Measurements from ENCODE around the gene CYTH3. TPM values are rescaled to one million over a fixed set of nuclear protein-coding genes. Genes with fewer than 3 reads are reported as not detected.
"Not testable (repeated sequence)": the region's sequence is repeated elsewhere in the genome, so short reads cannot be mapped to it uniquely, and the experiment has no call there.

Gene CYTH3
- total RNA-seq, 1 experiment from 2014 or later = 18.4 TPM

- DNase-seq (ENCODE audit: low read depth) = no peak
These were observed 73.5 kb downstream of the CYTH3 start for GRCh38 chr7:6198689-6199595.

- no peak for DNase-seq (ENCODE audit: low read depth)
These were observed 74.4 kb downstream of the CYTH3 start for GRCh38 chr7:6197801-6198551.

- no peak for DNase-seq (ENCODE audit: low read depth)
These were observed 78.7 kb downstream of the CYTH3 start for GRCh38 chr7:6193709-6194108.

GRCh38 chr7:6190563-6190962, 81.9 kb downstream of the CYTH3 start:
- not testable (repeated sequence) for DNase-seq (ENCODE audit: low read depth)

DNA sequence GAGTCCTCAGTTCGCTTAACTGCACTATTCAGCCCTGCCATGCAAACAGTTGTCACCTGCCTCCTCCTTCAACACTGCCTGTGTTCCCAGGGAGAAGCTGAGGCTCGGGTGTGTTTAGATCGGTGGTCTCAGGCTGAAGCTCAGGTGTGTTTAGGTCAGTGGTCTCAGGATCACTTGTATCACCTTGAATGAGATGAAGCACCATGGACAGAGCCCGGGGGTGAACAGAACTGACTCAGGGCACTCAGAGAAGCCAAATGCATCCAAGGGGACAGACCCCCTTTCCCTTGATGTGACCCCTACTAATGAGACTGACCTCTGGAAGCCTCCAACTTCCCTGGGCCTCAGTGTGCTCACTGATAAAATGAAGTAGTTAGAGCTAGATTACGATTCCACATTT, 84.0 kb downstream of the CYTH3 start:
- no peak for DNase-seq (ENCODE audit: low read depth)

DNA sequence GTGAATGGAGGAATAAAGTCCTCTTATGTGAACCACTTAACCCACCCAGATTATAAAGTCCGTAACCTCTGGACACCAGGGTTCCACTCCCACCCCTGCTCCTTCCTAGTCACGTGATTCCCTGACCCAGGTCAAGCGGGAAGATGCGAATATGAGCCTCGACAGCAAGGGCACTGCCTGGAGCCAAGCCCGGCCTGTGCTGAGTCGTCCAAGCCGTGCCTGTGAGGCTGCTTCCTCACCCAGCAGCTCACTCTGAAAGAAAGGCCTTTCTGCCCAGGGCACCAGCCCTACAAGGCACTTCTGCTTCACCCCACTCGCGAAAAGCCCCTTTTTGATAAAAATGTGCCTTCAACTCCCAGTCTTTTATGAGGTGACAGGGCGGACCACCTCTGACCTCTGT, 85.8 kb downstream of the CYTH3 start:
- no peak for DNase-seq (ENCODE audit: low read depth)

DNA sequence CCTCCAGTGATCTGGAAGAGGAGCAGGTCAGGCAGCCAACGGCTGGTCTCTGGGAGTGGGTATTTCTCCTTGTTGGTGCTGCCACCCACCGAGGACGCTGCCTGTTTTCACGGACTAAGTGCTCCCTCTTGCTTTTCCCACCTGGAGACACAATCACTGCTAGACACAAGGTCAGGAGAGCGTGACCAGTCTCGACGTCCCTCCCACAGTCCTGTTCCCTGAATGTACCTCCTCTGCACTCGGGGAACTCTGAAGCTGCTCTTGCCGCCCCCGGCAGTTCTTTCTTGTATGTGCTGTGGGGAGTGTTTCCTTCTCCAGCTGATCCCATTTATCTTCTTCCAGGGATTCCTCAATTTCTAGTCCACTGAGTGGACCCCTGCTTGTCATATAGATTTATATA, 89.4 kb downstream of the CYTH3 start:
- no peak for DNase-seq (ENCODE audit: low read depth)

DNA sequence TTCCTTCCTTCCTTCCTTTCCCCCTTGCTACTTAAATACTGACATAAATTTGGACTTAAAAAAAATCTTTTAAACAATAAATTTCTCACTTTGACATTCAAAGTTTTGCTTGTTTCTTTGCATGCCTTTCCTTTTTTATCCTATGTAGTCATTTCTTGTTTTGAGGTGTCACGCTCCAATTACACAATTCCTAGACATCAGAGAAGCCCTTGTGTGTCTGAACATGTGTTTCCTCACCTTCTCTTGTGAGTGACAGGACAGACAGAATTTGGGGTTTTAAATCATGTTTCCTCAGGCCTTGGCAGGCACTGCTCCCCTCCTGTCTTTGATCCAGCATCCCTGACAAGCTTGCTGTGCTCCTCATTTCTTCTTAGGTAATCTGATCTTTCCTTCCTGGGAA, 91.3 kb downstream of the CYTH3 start:
- DNase-seq (ENCODE audit: low read depth) = no peak

DNA sequence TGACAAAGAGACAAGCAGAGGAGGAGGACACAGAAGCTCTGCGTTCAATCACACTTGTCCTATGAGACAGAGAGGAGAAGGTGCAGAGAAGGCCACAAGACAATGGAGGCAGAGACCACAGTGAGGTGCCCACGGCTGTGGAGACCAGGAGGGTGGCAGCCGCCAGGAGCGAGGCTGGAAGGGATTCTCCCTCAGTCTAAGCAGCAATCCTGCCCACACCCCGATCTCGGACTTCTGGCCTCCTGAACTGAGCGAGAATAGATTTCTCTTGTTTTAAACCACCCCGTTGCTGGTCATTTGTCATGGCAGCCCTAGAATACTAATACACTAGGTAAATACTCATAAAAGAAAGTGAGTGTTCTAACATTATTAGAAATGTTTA, 92.1 kb downstream of the CYTH3 start:
- no peak for DNase-seq (ENCODE audit: low read depth)

DNA sequence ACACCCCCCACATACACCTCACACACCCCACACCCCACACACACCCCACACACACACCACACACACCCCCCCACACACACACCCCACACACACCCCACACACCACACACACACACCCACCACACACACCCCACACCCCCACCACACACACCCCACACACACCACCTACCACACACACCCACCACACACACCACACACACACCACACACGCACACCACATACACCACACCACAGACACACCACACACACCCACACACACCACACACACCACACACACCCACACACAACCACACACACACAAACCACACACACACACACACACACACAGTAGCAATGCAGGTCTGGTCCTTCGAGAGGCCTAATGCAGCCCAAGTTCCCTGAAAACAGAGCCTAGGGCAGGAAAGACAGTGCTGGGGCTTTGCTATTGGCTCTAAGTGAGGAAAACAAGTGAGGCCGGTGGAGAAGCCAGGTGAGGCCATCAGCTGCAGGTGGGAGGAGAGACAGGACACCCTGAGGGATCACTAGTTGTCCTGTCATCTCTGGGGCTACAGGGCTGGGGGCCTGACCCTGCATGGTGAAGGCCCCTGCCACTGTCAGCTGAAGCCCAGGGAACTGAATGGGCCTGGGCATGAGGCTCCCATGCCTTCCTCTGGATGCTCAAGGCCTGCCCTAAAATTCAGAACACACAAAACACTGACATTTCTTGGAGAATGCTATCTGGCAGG, 92.6 kb downstream of the CYTH3 start:
- DNase-seq (ENCODE audit: low read depth) = no peak

GRCh38 chr7:6178298-6179029, 94.0 kb downstream of the CYTH3 start:
- DNase-seq (ENCODE audit: low read depth) = peak; percentile 12

GRCh38 chr7:6175645-6176044, 96.8 kb downstream of the CYTH3 start:
- DNase-seq (ENCODE audit: low read depth) = peak; percentile 64

GRCh38 chr7:6172910-6173295, 99.5 kb downstream of the CYTH3 start:
- no peak for DNase-seq (ENCODE audit: low read depth)

DNA sequence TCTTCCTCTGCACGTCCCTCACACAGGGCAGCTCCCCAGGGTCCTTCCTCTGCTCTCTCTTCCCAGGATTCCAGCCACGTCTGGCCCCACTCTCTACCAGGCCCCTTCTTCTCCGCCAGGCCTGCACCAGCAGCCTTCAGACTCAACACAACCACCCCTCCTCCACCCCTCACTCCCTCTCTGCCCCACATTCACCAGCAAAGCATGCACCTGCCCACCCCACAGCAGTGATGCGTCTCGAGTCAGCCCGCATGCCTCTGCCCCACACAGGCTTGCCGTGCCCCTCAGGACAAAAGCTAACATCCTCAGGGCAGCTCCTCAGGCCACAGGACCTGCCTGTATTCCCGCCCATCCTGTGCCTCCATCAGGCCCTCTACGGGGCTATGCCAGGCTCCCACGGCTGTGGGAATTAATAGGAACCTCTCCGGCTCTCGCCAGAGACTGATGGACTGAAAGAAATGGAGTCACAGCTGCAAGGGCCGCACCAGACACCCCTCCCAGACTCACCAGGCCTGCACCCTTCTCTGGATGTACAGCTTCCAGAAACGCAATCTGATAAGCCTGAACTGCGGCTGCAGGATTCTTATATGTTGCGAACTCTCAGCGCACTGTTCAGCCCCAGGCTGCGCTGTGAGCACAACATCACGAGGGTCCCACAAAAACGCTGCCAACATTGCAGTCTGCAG, 100.1 kb downstream of the CYTH3 start:
- no peak for DNase-seq (ENCODE audit: low read depth)

- no peak for DNase-seq (ENCODE audit: low read depth)
These were observed 100.7 kb downstream of the CYTH3 start for GRCh38 chr7:6171532-6172223.

DNA sequence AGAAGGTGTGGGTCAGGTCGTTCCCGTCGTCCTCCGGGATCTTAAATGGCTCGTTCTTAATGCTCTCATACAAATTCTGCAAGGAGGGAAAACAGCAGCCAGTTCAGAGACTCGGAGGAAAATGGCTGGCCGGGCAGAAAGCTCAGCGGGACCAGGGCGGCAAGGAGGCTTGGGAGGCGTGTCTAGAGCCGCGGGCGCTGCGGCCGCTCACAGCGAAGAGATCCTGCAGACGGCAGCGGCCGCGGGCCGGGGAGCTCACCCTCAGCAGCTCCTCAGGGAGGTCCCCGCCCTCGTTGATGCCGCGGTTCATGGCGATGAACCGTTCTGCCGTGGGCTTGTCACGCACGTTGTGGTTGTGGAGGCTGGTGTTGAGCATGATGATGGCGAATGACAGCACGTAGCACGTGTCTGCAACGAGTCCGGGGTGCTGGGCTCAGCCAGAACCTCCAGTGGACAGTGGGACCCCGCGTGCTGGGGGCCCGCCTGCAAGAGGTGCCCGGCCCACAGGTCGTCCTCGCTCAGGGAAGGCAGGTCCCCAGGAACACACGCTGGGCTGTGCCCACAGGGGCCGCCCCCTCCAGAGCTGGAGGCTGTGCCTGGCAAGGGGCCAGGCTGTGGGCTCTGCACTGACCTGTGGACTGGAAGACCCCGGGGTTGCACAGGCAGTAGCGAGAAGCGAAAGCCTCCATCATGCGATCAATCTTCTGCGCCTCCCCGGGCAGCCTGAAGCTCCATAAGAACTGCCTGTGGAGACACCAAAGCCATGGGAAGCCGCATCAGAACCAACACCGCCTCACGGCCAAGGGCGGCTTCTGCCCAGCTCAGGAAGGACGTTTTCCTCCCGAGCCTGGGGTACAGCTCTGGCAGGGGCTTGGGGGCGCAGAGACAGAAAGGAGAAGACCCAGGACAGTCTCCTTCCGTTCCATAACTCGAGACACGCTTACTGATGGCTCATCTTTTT, 101.6 kb downstream of the CYTH3 start:
- no peak for DNase-seq (ENCODE audit: low read depth)

DNA sequence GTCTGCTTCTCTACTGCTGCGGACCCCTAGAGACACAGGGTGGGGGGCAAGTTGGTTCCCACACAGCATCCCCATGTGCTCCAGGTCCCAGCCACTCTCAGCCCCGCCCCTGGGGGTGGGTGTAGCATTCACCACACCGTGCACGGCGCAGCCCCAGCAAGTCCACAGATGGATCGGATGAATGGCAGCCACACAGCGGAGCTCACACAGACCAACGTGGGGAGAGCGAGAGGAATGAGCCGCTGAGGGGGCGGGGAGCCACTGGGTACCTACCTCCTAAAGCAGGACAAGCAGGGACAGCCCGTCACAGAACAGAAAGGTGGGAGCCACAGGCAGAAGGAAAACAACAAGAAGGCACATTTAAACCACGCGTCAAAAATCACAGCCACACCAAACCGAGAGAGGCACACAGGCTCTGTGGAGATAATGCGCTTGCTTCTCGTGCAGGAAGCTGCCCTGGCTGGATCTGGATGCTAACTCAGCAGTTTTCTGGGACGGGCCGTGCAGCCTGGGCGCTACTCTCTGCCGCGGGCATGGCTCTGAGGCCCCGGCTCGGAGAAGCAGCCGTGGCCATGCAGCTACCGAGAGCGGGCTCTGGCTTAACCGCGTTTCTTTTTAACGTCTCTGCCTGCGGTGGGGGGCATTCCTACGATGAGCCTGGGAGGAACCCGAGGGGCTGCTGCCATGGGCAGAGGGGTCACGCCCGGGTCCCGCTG, 102.5 kb downstream of the CYTH3 start:
- no peak for DNase-seq (ENCODE audit: low read depth)

DNA sequence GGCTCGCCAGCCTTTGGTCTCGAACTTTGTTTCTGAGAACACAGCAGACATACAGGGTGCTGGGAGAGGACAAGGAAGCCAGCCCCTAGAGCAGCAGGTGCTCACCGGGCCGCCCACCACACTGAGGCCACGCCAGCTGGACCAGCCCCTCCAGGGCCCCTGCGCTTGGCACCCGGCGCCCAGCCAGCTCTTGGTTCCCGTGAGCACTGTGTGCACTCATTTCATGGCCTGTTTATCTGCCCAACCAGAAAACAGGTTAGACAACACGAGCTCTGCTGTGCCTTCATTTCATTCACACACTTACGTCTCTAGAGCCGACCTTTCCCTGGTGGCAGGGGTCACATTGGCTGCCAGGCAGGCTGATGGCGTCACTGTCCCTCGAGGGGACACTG, 104.0 kb downstream of the CYTH3 start:
- no peak for DNase-seq (ENCODE audit: low read depth)
